Lower leg skin (tissue), 3 donors: ENCODE measurements around the gene NCKAP5.
"Not testable (repeated sequence)": the region's sequence is repeated elsewhere in the genome, so short reads cannot be mapped to it uniquely, and the experiment has no call there.

Experiments used
- POLR2A ChIP-seq, 2 donors: fragments of 450-650 bp; IDR thresholded peaks; one replicate each; pipeline ENCODE4 v1.6.1; 2016 to 2017; ENCODE audit warnings: antibody characterized with exemption in 2 of 2, mild to moderate bottlenecking in 1 of 2, moderate library complexity in 1 of 2
- TF ChIP-seq, protein P1 (sequence below), 3 donors: fragments of 450-650 bp; IDR thresholded peaks; one replicate each; pipeline ENCODE4 v1.5.1; 2016; ENCODE audit warnings: antibody characterized with exemption in 3 of 3, mild to moderate bottlenecking in 3 of 3, moderate library complexity in 2 of 3

GRCh38 chr2:132699802-132700201 lies 868.5 kb downstream of the NCKAP5 start:
- TF ChIP-seq, protein P1, sequence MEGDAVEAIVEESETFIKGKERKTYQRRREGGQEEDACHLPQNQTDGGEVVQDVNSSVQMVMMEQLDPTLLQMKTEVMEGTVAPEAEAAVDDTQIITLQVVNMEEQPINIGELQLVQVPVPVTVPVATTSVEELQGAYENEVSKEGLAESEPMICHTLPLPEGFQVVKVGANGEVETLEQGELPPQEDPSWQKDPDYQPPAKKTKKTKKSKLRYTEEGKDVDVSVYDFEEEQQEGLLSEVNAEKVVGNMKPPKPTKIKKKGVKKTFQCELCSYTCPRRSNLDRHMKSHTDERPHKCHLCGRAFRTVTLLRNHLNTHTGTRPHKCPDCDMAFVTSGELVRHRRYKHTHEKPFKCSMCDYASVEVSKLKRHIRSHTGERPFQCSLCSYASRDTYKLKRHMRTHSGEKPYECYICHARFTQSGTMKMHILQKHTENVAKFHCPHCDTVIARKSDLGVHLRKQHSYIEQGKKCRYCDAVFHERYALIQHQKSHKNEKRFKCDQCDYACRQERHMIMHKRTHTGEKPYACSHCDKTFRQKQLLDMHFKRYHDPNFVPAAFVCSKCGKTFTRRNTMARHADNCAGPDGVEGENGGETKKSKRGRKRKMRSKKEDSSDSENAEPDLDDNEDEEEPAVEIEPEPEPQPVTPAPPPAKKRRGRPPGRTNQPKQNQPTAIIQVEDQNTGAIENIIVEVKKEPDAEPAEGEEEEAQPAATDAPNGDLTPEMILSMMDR (IDR thresholded peaks at IDR 0.05), result not testable (repeated sequence)
- not testable (repeated sequence) for TF ChIP-seq POLR2A (IDR thresholded peaks at IDR 0.05)
